ENCODE measurements around the gene CEMP1. TPM values are rescaled to one million over a fixed set of nuclear protein-coding genes. Genes with fewer than 3 reads are reported as not detected.

The CEMP1 gene
- total RNA-seq, 6 donors from 2014 or later = 0.91 to 17.0 (median 5.4) TPM

GRCh38 chr16:2499454-2499853, 31.8 kb downstream of the CEMP1 start:
- Histone ChIP-seq H3K27me3 (no peaks in the 10 kb centered on the region), H3K27ac (peak overlapping the region in 3 of 4 donors; percentile 53 to 75 (median 71)), H3K9me3 (no peaks in the 10 kb centered on the region), H3K4me1 (peaks cover 34 to 70% (median 62%) of the 10 kb centered on the region in 4 donors), H3K4me3 (no peak overlapping the region), H3K36me3 (peaks cover 0 to 49% (median 18%) of the 10 kb centered on the region in 4 donors)
- WGBS, 2 donors = 88 to 89% methylated on average over 4 of the region's 6 CpGs
- ATAC-seq (ENCODE audit: low FRiP score in 2 of 2) = no peak
- TF ChIP-seq CTCF (IDR thresholded peaks at IDR 0.05) = no peak
- no peak for TF ChIP-seq POLR2A (IDR thresholded peaks at IDR 0.05)
- TF ChIP-seq EP300 (IDR thresholded peaks at IDR 0.05) = no peak
- TF ChIP-seq POLR2AphosphoS5 (IDR thresholded peaks at IDR 0.05) = no peak
- DNase-seq = peak in 1 of 2 donors; percentile 46

GRCh38 chr16:2498531-2499253, 32.5 kb downstream of the CEMP1 start:
- no peak overlapping the region for H3K4me3 ChIP-seq
- peak in 1 of 4 donors; percentile 27 for TF ChIP-seq POLR2A (IDR thresholded peaks at IDR 0.05)
- TF ChIP-seq CTCF (IDR thresholded peaks at IDR 0.05) = no peak
- TF ChIP-seq POLR2AphosphoS5 (IDR thresholded peaks at IDR 0.05) = peak; percentile 30 to 54
- peak in 1 of 4 donors; percentile 36 for TF ChIP-seq EP300 (IDR thresholded peaks at IDR 0.05)
- H3K4me1 ChIP-seq = peaks cover 34 to 74% (median 65%) of the 10 kb centered on the region in 4 donors
- H3K9me3 ChIP-seq = no peaks in the 10 kb centered on the region
- H3K27ac ChIP-seq = peak overlapping the region in 3 of 4 donors; percentile 53 to 75 (median 71)
- DNase-seq = peak; percentile 73 to 90
- H3K27me3 ChIP-seq = no peaks in the 10 kb centered on the region
- ATAC-seq (ENCODE audit: low FRiP score in 2 of 2) = peak in 1 of 2 donors; percentile 59
- WGBS, 2 donors = 64 to 81% methylated on average over 3 to 15 of the region's 15 CpGs
- H3K36me3 ChIP-seq = peaks cover 0 to 50% (median 18%) of the 10 kb centered on the region in 4 donors

- H3K9me3 ChIP-seq = no peaks in the 10 kb centered on the region
- no peaks in the 10 kb centered on the region for H3K27me3 ChIP-seq
- H3K27ac ChIP-seq = peak overlapping the region in 3 of 4 donors; percentile 53 to 75 (median 71)
- H3K36me3 ChIP-seq = peaks cover 0 to 53% (median 18%) of the 10 kb centered on the region in 4 donors
- no peak for DNase-seq
- peaks cover 34 to 75% (median 61%) of the 10 kb centered on the region in 4 donors for H3K4me1 ChIP-seq
- ATAC-seq (ENCODE audit: low FRiP score in 2 of 2) = no peak
- peak in 1 of 2 donors; percentile 22 for TF ChIP-seq POLR2AphosphoS5 (IDR thresholded peaks at IDR 0.05)
- no peak for TF ChIP-seq POLR2A (IDR thresholded peaks at IDR 0.05)
- TF ChIP-seq EP300 (IDR thresholded peaks at IDR 0.05) = no peak
- no peak overlapping the region for H3K4me3 ChIP-seq
- 88 to 91% methylated on average over 14 to 26 of the region's 26 CpGs for WGBS, 2 donors
Measured at GRCh38 chr16:2497695-2498484, 33.3 kb downstream of the CEMP1 start.

GRCh38 chr16:2497116-2497630, 34.0 kb downstream of the CEMP1 start:
- ATAC-seq (ENCODE audit: low FRiP score in 2 of 2) (peak in 1 of 2 donors; percentile 28), DNase-seq (peak; percentile 72 to 86)
- Histone ChIP-seq H3K4me1 (peaks cover 28 to 68% (median 54%) of the 10 kb centered on the region in 4 donors), H3K27me3 (no peaks in the 10 kb centered on the region), H3K36me3 (peaks cover 0 to 52% (median 18%) of the 10 kb centered on the region in 4 donors), H3K27ac (peak overlapping the region in 2 of 4 donors; percentile 71 to 75), H3K4me3 (no peak overlapping the region), H3K9me3 (no peaks in the 10 kb centered on the region)
- WGBS, 2 donors = 69 to 74% methylated on average over 5 to 14 of the region's 21 CpGs
- TF ChIP-seq EP300 (IDR thresholded peaks at IDR 0.05) = no peak

GRCh38 chr16:2496223-2497115, 34.7 kb downstream of the CEMP1 start:
- peak in 1 of 2 donors; percentile 81 for DNase-seq
- no peak for ATAC-seq (ENCODE audit: low FRiP score in 2 of 2)

More at GRCh38 chr16:2496223-2497115, 34.7 kb downstream of the CEMP1 start:
- 95 to 96% methylated on average over 38 to 42 of the region's 62 CpGs for WGBS, 2 donors
- no peak overlapping the region for H3K4me3 ChIP-seq
- H3K9me3 ChIP-seq = no peaks in the 10 kb centered on the region
- peaks cover 25 to 61% (median 47%) of the 10 kb centered on the region in 4 donors for H3K4me1 ChIP-seq
- TF ChIP-seq POLR2A (IDR thresholded peaks at IDR 0.05) = no peak
- TF ChIP-seq EP300 (IDR thresholded peaks at IDR 0.05) = no peak
- no peak for TF ChIP-seq CTCF (IDR thresholded peaks at IDR 0.05)
- TF ChIP-seq POLR2AphosphoS5 (IDR thresholded peaks at IDR 0.05) = no peak
- H3K27me3 ChIP-seq = no peaks in the 10 kb centered on the region
- H3K27ac ChIP-seq = peak overlapping the region in 2 of 4 donors; percentile 71 to 75
- peaks cover 0 to 47% (median 18%) of the 10 kb centered on the region in 4 donors for H3K36me3 ChIP-seq
